ENCODE measurements around the gene RPS2.

The RPS2 gene

DNA sequence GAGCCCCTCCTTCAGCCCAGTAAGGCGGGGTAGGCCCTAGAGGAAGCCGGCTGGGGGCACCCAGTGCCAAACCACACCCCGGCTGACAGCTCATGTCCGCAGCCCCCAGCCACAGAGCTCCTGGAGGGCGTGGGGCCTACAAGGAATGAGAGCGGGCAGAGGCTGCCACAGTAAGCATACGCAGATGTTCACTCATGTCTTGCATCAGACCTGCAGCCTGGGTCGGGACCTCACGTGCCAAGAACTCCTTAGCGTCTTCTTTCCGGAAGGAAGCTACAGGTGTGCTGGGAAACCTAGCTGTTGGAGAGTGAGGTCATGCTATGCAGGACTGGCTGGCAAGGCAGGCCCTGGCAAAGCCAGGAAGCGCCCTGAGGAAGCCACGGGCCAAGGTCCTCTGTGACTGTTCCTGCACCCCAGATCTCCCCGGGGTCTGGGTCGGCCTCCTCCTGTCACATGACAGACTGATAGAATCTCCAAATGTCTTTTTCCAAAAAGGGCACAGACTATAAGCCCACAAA is 43.4 kb upstream of the RPS2 start:
- peak overlapping the region; percentile 86 for H3K4me3 ChIP-seq (ENCODE audit: low read depth, low read length)
- TF ChIP-seq POLR2A (IDR thresholded peaks at IDR 0.05; ENCODE audit: extremely low read depth, insufficient read length) (no peak), MAX (IDR thresholded peaks at IDR 0.05; ENCODE audit: low read depth, low read length) (peak; percentile 55), MYC (IDR thresholded peaks at IDR 0.05; ENCODE audit: low read depth, low read length) (peak; percentile 7; the same call in 1 of the 2 replicates)
- TF ChIP-seq, protein P1, sequence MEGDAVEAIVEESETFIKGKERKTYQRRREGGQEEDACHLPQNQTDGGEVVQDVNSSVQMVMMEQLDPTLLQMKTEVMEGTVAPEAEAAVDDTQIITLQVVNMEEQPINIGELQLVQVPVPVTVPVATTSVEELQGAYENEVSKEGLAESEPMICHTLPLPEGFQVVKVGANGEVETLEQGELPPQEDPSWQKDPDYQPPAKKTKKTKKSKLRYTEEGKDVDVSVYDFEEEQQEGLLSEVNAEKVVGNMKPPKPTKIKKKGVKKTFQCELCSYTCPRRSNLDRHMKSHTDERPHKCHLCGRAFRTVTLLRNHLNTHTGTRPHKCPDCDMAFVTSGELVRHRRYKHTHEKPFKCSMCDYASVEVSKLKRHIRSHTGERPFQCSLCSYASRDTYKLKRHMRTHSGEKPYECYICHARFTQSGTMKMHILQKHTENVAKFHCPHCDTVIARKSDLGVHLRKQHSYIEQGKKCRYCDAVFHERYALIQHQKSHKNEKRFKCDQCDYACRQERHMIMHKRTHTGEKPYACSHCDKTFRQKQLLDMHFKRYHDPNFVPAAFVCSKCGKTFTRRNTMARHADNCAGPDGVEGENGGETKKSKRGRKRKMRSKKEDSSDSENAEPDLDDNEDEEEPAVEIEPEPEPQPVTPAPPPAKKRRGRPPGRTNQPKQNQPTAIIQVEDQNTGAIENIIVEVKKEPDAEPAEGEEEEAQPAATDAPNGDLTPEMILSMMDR (IDR thresholded peaks at IDR 0.05; ENCODE audit: low read depth, low read length) = no peak
- DNase-seq (ENCODE audit: low read depth) = peak; percentile 86

DNA sequence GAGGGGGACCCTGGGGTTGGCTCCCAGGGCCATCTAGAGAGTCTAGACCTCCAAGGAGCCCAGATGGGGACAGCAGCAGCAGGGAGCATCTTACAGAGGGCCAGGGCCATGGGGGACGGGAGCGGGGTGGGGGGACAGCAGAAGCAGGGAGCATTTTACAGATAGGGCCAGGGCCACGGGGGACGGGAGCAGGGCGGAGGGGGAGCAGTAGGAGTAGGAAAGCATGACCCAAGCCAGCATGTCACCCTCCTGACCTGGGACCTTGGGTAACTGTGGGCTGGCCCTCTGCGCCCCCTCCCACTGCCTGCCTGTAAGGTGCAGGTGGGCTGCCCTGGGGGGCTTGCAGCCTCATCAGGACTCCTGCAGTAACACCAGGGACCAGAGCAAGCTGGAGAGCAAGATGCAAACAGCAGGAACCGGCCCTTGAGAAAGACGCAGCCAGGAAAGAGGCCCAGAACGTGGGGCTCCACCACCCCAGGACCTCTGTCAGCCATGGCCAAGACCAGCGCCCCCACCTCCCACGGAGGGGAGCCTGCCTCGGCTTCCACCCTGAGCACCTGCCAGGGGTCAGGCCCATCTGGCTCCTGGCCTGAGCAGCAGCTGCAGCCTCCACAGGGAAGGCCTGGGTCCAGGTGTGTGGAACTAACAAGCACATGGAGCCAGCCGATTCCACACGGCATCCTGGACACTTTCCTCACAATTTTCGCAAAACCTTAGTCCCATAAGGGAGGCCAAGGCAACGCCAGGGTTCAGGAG is 42.6 kb upstream of the RPS2 start:
- DNase-seq (ENCODE audit: low read depth) = no peak
- TF ChIP-seq MYC (IDR thresholded peaks at IDR 0.05; ENCODE audit: low read depth, low read length) = no peak
- no peak for TF ChIP-seq POLR2A (IDR thresholded peaks at IDR 0.05; ENCODE audit: extremely low read depth, insufficient read length)
- TF ChIP-seq, protein P1 (IDR thresholded peaks at IDR 0.05; ENCODE audit: low read depth, low read length) = no peak
- TF ChIP-seq MAX (IDR thresholded peaks at IDR 0.05; ENCODE audit: low read depth, low read length) = no peak
- H3K4me3 ChIP-seq (ENCODE audit: low read depth, low read length) = peak overlapping the region; percentile 86

DNA sequence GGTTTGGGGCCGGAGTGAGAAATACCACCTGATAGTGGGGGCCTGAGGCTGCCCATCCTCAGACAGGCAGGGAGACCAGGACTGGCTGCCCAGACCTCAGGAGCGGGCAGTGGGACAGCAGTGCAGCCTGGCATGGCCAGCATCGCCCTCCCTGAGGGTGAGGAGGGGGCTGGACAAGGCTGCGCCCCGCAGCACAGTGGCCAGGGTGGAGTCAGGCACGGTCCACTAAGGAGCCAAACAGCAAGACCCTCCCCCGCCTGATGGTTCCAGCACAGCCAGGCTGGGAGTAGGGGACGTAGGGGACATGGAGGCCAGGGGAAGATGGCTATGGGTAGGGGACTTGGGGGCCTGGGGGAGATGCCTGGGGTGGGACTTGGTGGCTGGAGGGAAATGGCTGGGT is 41.7 kb upstream of the RPS2 start:
- H3K4me3 ChIP-seq (ENCODE audit: low read depth, low read length) = no peak overlapping the region
- TF ChIP-seq MAX (IDR thresholded peaks at IDR 0.05; ENCODE audit: low read depth, low read length) = no peak
- TF ChIP-seq MYC (IDR thresholded peaks at IDR 0.05; ENCODE audit: low read depth, low read length) = no peak
- no peak for TF ChIP-seq POLR2A (IDR thresholded peaks at IDR 0.05; ENCODE audit: extremely low read depth, insufficient read length)
- TF ChIP-seq, protein P1 (IDR thresholded peaks at IDR 0.05; ENCODE audit: low read depth, low read length) = no peak
- no peak for DNase-seq (ENCODE audit: low read depth)

DNA sequence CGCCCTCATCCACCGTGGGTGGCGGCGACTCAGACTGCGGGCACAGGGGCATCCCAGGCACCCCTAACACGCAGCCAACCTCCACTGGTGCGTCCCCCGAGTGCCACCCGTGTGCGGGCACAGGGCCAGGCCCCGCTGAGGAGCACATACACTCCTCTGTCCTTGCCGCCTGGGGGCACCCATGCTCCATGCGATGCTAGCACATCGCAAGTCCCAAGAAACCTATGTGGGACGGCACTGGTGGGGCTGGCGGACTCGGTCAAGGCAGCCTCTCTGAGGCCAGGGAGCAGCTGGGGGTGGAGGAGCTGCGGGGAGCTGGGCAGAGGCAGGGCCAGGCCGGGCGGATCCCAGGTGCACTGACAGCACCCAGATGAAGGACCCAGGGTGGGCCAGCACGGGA is 41.0 kb upstream of the RPS2 start:
- no peak for DNase-seq (ENCODE audit: low read depth)
- H3K4me3 ChIP-seq (ENCODE audit: low read depth, low read length) = no peak overlapping the region
- TF ChIP-seq, protein P1 (IDR thresholded peaks at IDR 0.05; ENCODE audit: low read depth, low read length) = no peak
- TF ChIP-seq MAX (IDR thresholded peaks at IDR 0.05; ENCODE audit: low read depth, low read length) = no peak
- no peak for TF ChIP-seq MYC (IDR thresholded peaks at IDR 0.05; ENCODE audit: low read depth, low read length)
- TF ChIP-seq POLR2A (IDR thresholded peaks at IDR 0.05; ENCODE audit: extremely low read depth, insufficient read length) = no peak

GRCh38 chr16:2004795-2005517 is 40.3 kb upstream of the RPS2 start:
- no peak overlapping the region for H3K4me3 ChIP-seq (ENCODE audit: low read depth, low read length)
- no peak for TF ChIP-seq MYC (IDR thresholded peaks at IDR 0.05; ENCODE audit: low read depth, low read length)
- no peak for TF ChIP-seq MAX (IDR thresholded peaks at IDR 0.05; ENCODE audit: low read depth, low read length)
- TF ChIP-seq, protein P1 (IDR thresholded peaks at IDR 0.05; ENCODE audit: low read depth, low read length) = no peak
- no peak for TF ChIP-seq POLR2A (IDR thresholded peaks at IDR 0.05; ENCODE audit: extremely low read depth, insufficient read length)
- no peak for DNase-seq (ENCODE audit: low read depth)
